ENCODE results near the gene RBM47. TPM values are rescaled to one million over a fixed set of nuclear protein-coding genes. Genes with fewer than 3 reads are reported as not detected.
"Not testable (repeated sequence)": the region's sequence is repeated elsewhere in the genome, so short reads cannot be mapped to it uniquely, and the experiment has no call there.

Gene RBM47
- total RNA-seq, 1 experiment from 2014 or later, result 18.0 TPM

- no peak for DNase-seq (ENCODE audit: low read depth)
Measured at GRCh38 chr4:40531636-40532023, 98.0 kb downstream of the RBM47 start.

GRCh38 chr4:40530961-40531635 is 98.6 kb downstream of the RBM47 start:
- DNase-seq (ENCODE audit: low read depth), result no peak

GRCh38 chr4:40526741-40527140 is 102.9 kb downstream of the RBM47 start:
- no peak for DNase-seq (ENCODE audit: low read depth)

DNA sequence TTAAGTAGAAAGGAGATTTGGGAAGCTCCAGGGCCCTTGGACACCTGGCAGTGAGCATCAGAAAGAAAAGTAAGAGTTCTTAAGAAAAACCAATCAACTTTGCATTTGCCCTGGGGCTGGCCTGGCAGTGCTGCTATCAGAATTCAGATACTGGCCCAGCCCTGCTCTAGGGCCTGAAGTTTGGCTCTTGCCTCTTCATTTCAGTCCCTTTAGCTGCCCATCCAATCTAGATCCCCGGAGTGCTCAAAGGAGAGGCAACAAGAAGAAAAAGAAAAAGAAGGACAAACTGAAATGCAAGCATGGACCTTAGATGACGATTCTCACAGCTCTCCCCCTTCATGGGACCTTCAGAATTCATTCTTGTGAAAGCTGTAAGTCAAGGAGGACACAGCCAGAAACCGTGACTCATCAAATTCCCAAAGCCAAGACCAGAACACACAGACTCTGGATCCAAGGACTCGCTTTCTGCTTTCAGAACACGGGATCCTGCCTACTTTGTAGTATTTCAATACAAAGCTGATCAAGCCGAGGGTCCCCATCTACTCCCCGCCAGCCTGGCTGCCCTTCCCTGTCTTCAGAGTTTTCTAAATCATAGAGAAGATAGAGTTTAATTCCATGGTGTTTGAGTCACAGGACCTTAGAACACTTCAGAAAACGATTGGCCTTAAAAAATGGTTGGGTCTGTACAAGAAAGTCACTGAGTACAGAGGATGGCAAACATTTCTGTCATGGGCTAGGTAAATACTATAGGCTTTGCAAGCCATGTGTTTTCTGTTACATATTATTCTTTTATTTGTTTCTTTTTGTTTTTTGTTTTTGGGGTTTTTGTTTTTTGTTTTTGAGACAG is 103.7 kb downstream of the RBM47 start:
- peak; percentile 93 for DNase-seq (ENCODE audit: low read depth)

DNA sequence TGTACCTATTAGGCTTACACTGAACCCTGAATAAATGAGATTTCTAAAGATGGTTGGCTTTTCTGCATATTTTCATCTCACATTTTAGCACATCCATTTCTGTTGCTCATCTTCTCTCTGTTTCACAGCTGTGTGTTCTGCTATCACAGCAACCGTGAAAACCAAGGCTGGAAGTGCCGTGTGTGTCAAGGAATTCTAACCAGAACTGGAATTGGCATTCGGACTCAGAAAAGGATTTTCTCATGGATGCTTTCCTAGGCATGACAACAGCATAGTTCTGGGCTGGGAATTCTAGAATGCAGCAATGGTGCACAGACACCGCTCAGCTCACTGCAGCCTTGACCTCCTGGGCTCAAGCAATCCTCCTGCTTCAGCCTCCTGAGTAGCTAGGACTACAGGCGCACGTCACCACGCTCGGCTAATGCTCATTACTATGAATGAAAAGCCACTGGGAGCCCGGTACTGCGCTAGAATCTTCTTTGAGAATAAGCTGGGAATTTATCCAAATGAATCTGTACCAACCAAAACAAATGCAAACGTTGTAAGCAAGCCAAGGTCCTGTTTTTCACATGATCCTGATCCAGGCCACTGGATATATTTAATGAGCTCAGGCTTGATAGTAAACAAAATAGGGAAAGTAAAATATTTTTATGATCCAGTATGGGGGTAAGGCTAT is 105.2 kb downstream of the RBM47 start:
- DNase-seq (ENCODE audit: low read depth), result no peak

- DNase-seq (ENCODE audit: low read depth), result no peak
Measured at GRCh38 chr4:40523581-40523980, 106.1 kb downstream of the RBM47 start.

- no peak for DNase-seq (ENCODE audit: low read depth)
Measured at GRCh38 chr4:40521957-40522356, 107.7 kb downstream of the RBM47 start.

DNA sequence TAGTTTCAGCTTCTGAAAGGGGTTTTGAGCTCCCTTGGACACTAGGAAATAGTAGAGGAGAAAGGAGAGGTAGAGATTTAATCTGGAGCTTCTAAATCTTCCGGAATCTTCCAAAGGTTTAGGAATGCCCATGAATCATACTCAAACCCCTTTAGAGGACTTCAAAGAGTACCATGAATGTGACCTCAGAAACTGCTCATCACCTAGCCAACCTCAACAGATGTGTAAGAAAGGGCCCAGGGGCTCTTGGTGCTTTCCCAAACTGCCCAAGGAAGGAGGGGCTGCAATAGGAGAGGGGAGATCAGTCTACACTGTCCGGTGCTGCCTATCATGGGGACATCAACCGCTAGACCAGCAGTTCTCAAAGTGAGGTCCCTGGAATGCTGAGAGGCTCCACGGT is 109.1 kb downstream of the RBM47 start:
- peak; percentile 31 for DNase-seq (ENCODE audit: low read depth)

- DNase-seq (ENCODE audit: low read depth), result not testable (repeated sequence)
Measured at GRCh38 chr4:40517081-40517480, 112.6 kb downstream of the RBM47 start.

GRCh38 chr4:40516651-40517050 is 113.0 kb downstream of the RBM47 start:
- no peak for DNase-seq (ENCODE audit: low read depth)

- DNase-seq (ENCODE audit: low read depth), result peak; percentile 16
Measured at GRCh38 chr4:40515398-40516293, 114.0 kb downstream of the RBM47 start.

DNA sequence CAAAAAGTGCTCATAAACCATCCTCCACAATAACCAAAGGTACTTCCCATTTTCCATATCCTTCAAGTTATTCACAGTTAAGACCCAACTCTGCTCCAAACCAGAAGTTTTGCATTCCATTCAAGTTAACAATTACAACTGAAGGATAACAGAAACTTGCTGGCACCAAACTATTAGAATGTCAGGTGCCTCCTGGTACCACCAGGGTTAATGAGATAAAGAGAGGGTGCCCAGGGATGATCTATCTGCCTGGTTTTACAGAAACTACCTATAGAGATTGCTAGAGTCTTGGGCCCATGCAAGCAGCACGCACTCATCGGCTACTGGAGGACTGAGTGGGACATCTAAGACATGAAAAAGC is 114.6 kb downstream of the RBM47 start:
- DNase-seq (ENCODE audit: low read depth), result no peak

GRCh38 chr4:40514497-40514951 is 115.1 kb downstream of the RBM47 start:
- DNase-seq (ENCODE audit: low read depth), result no peak

- DNase-seq (ENCODE audit: low read depth), result no peak
Measured at GRCh38 chr4:40511036-40511614, 118.5 kb downstream of the RBM47 start.

DNA sequence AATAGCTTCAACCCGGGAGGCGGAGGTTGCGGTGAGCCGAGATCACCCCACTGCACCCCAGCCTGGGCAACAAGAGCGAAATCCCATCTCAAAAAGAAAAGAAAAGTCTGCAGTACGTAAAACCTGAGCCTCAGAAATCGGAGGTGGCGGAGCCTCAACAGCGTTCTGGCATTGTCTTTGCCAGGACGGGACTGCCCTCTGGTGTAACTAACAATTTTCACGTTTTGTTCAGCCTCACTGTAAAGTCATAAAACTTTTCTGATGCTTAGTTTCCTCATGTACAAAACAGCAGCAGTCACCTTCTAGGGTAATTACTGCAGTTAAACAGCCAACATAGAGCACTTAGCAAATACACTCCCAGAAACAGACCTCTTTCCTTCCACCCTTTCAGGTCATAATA is 121.7 kb downstream of the RBM47 start:
- DNase-seq (ENCODE audit: low read depth), result no peak

GRCh38 chr4:40506492-40506891 is 123.2 kb downstream of the RBM47 start:
- peak; percentile 63 for DNase-seq (ENCODE audit: low read depth)

- no peak for DNase-seq (ENCODE audit: low read depth)
Measured at GRCh38 chr4:40506066-40506465, 123.6 kb downstream of the RBM47 start.

DNA sequence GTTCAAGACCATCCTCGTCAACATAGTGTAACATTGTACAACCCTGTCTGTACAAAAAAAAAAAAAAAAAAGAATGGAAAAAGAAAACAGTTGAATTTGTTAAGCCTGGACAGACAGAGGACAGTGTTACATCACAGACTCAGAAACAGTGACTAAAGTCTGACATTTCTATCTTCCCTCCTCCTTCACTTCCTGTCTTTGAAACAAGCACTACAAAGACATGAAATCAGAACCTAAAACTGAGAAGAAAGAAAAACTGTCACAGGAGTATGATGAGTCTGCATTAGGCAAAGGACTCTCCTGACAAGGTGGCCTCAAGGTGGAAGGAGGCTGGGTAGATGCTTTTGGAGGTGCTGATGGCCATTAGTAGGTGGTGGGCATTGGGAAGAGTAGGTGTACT is 126.7 kb downstream of the RBM47 start:
- DNase-seq (ENCODE audit: low read depth), result peak; percentile 39

GRCh38 chr4:40502220-40502619 is 127.4 kb downstream of the RBM47 start:
- DNase-seq (ENCODE audit: low read depth), result no peak

GRCh38 chr4:40500781-40501180 is 128.9 kb downstream of the RBM47 start:
- no peak for DNase-seq (ENCODE audit: low read depth)

GRCh38 chr4:40493160-40493559 is 136.5 kb downstream of the RBM47 start:
- DNase-seq (ENCODE audit: low read depth), result no peak
